GM19240 (cell line): ENCODE data around the gene ANTXR1.

Experiments
- DNase-seq: peaks from one replicate; pipeline ENCODE4 v3.0.0; 2011; ENCODE audit warnings: low spot score; ENCODE audit not compliant: insufficient read length

The ANTXR1 gene

DNA sequence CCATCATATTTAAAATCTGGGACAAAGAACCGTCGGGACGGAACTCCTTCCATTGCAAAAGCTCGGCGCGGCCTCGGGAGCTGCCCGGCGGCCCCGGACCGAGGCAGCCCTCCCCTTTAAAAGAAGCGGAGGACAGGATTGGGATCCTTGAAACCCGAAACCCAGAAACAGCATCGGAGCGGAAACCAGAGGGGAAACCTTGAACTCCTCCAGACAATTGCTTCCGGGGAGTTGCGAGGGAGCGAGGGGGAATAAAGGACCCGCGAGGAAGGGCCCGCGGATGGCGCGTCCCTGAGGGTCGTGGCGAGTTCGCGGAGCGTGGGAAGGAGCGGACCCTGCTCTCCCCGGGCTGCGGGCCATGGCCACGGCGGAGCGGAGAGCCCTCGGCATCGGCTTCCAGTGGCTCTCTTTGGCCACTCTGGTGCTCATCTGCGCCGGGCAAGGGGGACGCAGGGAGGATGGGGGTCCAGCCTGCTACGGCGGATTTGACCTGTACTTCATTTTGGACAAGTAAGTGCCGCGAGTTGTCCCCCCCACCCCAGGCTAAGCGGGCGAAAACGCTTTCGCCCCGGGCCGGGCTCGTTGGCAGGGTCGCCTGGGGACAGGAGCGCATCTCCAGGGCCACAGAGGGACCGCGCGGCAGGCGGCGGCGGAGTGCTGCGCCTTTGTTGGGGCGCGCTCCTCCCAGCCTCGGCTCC lies at the start of gene ANTXR1:
TSS of gene ANTXR1 (plus strand) at position 38 of the 698 bp plus-strand sequence. CDS start at position 359, 321 bp downstream.
- DNase-seq: no peak

GRCh38 chr2:68964282-68964681 lies 48.7 kb upstream of the ANTXR1 start:
- DNase-seq: no peak

DNA sequence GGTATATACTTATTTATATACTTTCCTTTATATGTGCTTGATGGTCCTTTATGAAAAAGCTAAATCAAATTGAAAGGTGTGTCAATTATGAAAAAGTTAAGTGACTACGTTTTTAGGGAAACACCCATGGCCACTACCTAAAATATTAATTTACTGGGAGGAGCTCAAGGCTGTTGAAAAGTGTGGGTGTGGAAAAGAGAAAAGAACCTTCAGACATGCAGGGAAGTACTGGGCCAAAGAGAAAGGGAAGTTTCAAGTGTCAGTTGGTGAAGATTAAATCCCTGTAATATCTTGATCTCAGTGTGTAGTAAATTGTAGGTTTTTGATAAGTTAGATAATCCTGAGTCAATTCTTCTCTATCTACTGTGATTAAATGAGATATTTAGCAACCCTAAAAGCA lies 44.8 kb upstream of the ANTXR1 start:
- DNase-seq: no peak

GRCh38 chr2:68969736-68970490 lies 43.1 kb upstream of the ANTXR1 start:
- DNase-seq: no peak

- DNase-seq: no peak
Measured at GRCh38 chr2:68970566-68971265, 42.3 kb upstream of the ANTXR1 start.

DNA sequence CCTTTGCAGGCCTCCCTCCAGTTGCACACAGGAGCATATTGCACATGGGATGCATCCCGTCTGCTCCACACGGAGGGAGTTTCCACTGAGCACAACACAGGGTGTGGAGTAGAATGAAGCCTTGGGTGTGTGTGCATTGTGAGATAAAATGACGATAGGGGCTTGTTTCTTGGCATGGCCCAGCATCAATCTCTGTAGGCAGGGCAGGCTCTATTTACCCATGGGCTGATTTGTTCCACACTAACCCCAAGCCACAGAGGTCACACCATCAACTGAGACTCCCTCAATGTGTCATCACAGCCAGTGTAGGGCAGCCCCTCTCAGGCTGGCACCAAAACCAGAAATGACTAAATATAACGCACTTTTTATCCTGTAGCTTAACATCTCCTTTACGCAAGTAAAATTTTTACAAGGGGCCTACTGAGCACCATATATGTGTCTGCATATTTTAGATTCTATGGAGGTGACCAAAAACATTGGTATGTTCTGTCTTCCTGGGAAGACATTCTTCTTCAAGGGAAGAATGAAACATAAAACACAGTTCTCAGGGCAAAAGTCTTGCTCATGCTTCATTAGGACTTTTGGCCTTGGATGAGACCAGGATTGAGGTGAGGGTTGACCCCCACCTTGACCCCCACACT lies 41.3 kb upstream of the ANTXR1 start:
- DNase-seq: no peak

DNA sequence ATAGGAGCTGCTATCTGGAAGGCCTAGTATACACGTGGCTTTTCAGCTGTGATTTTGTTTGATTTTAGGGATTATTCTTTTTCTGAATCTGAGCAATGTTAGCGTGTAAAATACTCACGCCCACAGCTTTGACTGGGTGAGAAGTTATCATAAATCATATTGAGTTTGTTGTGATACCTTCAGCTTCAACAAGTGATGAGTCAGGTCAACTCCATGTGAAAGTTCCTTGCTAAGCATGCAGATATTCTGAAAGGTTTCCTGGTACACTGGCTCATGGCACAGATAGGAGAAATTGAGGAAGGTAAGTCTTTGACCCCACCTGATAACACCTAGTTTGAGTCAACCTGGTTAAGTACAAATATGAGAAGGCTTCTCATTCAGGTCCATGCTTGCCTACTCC lies 38.7 kb upstream of the ANTXR1 start, which contains the start of gene GKN1:
TSS of gene GKN1 (plus strand) at position 386 of the 400 bp plus-strand sequence. CDS start 42 bp downstream, outside the sequence.
- no peak for DNase-seq

DNA sequence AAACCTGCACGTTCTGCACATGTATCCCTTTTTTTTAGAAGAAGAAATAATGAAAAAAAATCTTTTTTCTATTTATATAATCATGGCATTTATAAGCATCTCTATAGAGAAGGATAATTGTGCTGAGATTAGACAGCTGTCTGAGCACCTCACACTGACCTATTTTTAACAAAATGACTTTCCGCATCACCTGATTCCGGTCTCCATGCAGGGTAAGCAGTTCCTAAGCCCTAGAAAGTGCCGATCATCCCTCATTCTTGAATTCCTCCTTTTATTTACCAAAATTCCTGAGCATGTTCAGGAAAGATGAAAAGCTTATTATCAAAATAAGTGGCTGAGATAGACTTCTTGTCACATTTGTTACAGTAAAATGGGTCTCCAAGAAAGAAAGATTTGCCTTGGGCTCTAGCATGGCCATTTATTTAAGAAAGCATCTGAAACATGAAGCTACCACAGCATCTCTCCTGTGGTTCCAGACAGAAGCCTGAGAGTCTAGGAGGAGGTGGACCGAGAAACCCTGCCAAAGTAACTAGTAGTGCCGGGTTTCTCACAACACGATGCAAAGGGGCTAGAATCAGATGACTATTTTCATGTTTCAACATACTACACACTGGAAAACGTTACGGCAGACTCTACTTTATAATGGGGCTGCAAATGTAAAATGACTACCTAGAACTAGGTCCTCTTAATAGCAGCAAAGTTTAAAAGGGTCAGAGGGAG lies 37.9 kb upstream of the ANTXR1 start:
- DNase-seq: no peak

- DNase-seq: no peak
Measured at GRCh38 chr2:68975844-68976243, 37.1 kb upstream of the ANTXR1 start.

- DNase-seq: no peak
Measured at GRCh38 chr2:68977453-68977852, 35.5 kb upstream of the ANTXR1 start.

GRCh38 chr2:68978098-68978497 lies 34.9 kb upstream of the ANTXR1 start:
- no peak for DNase-seq

- DNase-seq: no peak
Measured at GRCh38 chr2:68980956-68981355, 32.0 kb upstream of the ANTXR1 start.

DNA sequence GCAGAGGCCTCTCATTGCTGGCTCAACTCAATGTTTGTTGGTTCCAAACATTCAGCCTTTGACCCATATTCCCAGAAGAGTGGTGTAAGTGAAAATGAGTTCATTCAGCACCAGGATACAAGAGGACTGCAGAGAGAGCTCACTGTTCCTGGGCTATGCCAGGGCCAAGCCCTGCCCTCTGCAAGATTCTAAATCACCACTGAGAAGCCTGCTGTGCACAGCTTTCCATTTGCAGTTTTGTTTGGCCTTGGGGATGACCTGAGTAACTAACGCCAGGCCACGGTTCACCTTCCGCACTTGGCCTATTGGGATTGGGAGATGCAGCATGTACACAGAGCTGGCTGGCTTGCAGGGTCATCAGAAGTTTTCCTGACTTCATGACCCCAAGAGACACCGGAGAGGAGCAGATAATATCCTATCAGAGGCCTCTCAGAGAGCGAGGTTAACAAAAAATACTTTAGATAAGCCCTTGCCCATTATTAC lies 25.9 kb upstream of the ANTXR1 start:
- DNase-seq: no peak

GRCh38 chr2:68989035-68989434 lies 23.9 kb upstream of the ANTXR1 start:
- no peak for DNase-seq

- no peak for DNase-seq
Measured at GRCh38 chr2:68992341-68992740, 20.6 kb upstream of the ANTXR1 start.

GRCh38 chr2:68992933-68993332 lies 20.0 kb upstream of the ANTXR1 start:
- no peak for DNase-seq

DNA sequence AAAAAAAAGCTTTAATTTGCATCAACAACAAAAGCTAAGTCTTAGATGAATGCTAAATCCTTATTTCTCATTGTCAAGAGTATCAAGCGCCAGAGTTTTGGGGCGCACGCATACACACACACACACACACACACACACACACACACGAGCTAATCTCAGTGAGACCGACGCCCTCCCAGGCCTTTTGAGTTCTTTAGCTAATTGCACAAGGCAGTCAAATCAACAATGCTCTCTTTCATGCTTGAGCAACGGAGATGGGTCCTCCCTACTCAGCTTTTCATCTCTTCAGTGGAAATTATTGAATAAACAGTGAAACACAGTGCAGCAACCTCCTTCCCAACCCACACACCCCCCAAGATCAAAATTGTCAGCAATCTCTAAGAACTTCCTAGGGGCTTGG lies 19.3 kb upstream of the ANTXR1 start:
- no peak for DNase-seq

DNA sequence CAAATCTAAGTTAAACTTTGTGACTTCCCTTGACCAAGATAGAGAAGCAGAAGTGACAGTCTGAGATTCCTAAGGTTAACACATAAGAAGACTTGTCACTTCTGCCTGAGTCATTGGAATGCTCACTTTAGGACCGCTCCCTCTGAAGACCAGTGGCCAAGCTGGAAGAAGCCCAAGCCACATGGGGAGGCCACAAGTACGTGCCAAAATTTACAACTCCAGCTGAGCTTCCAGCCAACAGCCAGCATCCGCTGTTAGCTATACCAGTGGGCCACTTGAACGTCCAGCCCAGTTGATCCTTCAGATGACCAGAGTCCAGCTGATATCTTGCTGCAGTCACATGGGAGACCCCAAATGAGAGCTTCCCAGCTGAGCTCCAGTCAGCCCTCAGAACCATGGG lies 18.1 kb upstream of the ANTXR1 start:
- no peak for DNase-seq

- DNase-seq: no peak
Measured at GRCh38 chr2:68995916-68996315, 17.1 kb upstream of the ANTXR1 start.

GRCh38 chr2:68997401-68997800 lies 15.6 kb upstream of the ANTXR1 start:
- DNase-seq: no peak

DNA sequence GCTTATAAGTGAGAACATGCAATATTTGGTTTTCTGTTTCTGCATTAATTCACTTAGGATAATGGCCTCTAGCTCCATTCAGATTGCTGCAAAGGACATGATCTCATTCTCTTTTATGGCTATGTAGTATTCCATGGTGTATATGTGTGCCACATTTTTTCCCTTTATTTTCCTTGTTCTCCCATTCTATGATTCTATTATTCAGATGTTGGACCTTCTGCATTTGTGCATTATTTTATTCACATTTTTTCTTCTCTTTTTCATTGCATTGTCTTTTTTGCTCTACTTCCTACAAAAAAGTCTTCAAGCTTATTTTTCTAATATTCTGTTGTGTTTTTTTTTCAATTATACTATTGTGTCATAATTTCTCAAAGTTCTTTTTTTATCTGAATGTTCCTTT lies 11.1 kb upstream of the ANTXR1 start:
- no peak for DNase-seq
